ENCODE data around the gene MTHFS. TPM values are rescaled to one million over a fixed set of nuclear protein-coding genes. Genes with fewer than 3 reads are reported as not detected.

The MTHFS gene
- total and polyA plus RNA-seq, 8 donors, result 5.7 to 101 (median 48.1) TPM; not detected in 2

- no peaks in the 10 kb centered on the region for H3K9me3 ChIP-seq
- TF ChIP-seq POLR2AphosphoS5 (IDR thresholded peaks at IDR 0.05) (no peak), EP300 (IDR thresholded peaks at IDR 0.05) (no peak), CTCF (IDR thresholded peaks at IDR 0.05) (no peak), POLR2A (IDR thresholded peaks at IDR 0.05) (no peak)
- H3K36me3 ChIP-seq, result peaks cover 0 to 5% (median 2%) of the 10 kb centered on the region in 4 donors
- intact Hi-C loops (cut with DNase I; ENCODE audit: low total_unique reads), result no loop called here
- DNase-seq, result peak in 1 of 2 donors; percentile 19
- WGBS, 5 donors, result 58 to 76% (median 70%) methylated on average over 6 of the region's 6 CpGs
- H3K27ac ChIP-seq, result peak overlapping the region in 4 of 5 donors; percentile 88 to 99 (median 98)
- no peaks in the 10 kb centered on the region for H3K27me3 ChIP-seq
- peak overlapping the region in 3 of 4 donors; percentile 63 to 85 (median 68) for H3K4me3 ChIP-seq
- peaks cover 10 to 36% (median 18%) of the 10 kb centered on the region in 4 donors for H3K4me1 ChIP-seq
Observed at GRCh38 chr15:79897701-79898113, 893 bp upstream of the MTHFS start.

- intact Hi-C loops (cut with DNase I; ENCODE audit: low total_unique reads), result no loop called here
Observed at GRCh38 chr15:79897380-79897678, 515 bp upstream of the MTHFS start.

GRCh38 chr15:79896131-79896633 lies 632 bp downstream of the MTHFS start:
- Histone ChIP-seq H3K4me1 (peaks cover 10 to 36% (median 18%) of the 10 kb centered on the region in 4 donors), H3K9me3 (no peaks in the 10 kb centered on the region), H3K27ac (peak overlapping the region; percentile 88 to 99 (median 98)), H3K36me3 (peaks cover 0 to 11% (median 4%) of the 10 kb centered on the region in 4 donors), H3K4me3 (peak overlapping the region; percentile 63 to 85 (median 66)), H3K27me3 (no peaks in the 10 kb centered on the region)
- 4 to 17% (median 7%) methylated on average over 10 of the region's 10 CpGs for WGBS, 5 donors
- intact Hi-C loops (cut with DNase I; ENCODE audit: low total_unique reads), result no loop called here
- DNase-seq, result no peak
- no peak for TF ChIP-seq POLR2A (IDR thresholded peaks at IDR 0.05)
- TF ChIP-seq CTCF (IDR thresholded peaks at IDR 0.05), result no peak

More at GRCh38 chr15:79897380-79897678, 515 bp upstream of the MTHFS start:
- no peaks in the 10 kb centered on the region for H3K9me3 ChIP-seq
- H3K27ac ChIP-seq, result peak overlapping the region; percentile 88 to 99 (median 98)
- WGBS, 5 donors, result 6 to 23% (median 14%) methylated on average over 4 to 8 of the region's 8 CpGs
- H3K4me3 ChIP-seq, result peak overlapping the region; percentile 63 to 85 (median 66)
- no peak for DNase-seq
- H3K27me3 ChIP-seq, result no peaks in the 10 kb centered on the region
- TF ChIP-seq POLR2A (IDR thresholded peaks at IDR 0.05), result no peak
- no peak for TF ChIP-seq EP300 (IDR thresholded peaks at IDR 0.05)
- H3K4me1 ChIP-seq, result peaks cover 10 to 36% (median 18%) of the 10 kb centered on the region in 4 donors
- peaks cover 0 to 8% (median 4%) of the 10 kb centered on the region in 4 donors for H3K36me3 ChIP-seq

- WGBS, 5 donors, result 57 to 77% (median 58%) methylated on average over 10 of the region's 10 CpGs
- H3K4me3 ChIP-seq, result no peak overlapping the region
- H3K36me3 ChIP-seq, result peaks cover 0 to 39% (median 28%) of the 10 kb centered on the region in 4 donors
- H3K4me1 ChIP-seq, result peaks cover 10 to 44% (median 19%) of the 10 kb centered on the region in 4 donors
- no peaks in the 10 kb centered on the region for H3K9me3 ChIP-seq
- no peak for TF ChIP-seq POLR2A (IDR thresholded peaks at IDR 0.05)
- TF ChIP-seq EP300 (IDR thresholded peaks at IDR 0.05), result no peak
- TF ChIP-seq CTCF (IDR thresholded peaks at IDR 0.05), result no peak
- TF ChIP-seq POLR2AphosphoS5 (IDR thresholded peaks at IDR 0.05), result no peak
- no peaks in the 10 kb centered on the region for H3K27me3 ChIP-seq
- H3K27ac ChIP-seq, result peak overlapping the region in 4 of 5 donors; percentile 11 to 48 (median 36)
- intact Hi-C loops (cut with DNase I; ENCODE audit: low total_unique reads), result loop anchor here (10.0 kb wide), 1 partner anchor 108 kb away; no protein-coding TSS in a partner anchor
- DNase-seq, result peak in 1 of 2 donors; percentile 17
Observed at GRCh38 chr15:79887054-79887930, 9.5 kb downstream of the MTHFS start.
